Lower leg skin (tissue), 3 donors: ENCODE results near the gene PQBP1.

Experiments used
- CTCF ChIP-seq, 3 donors: fragments of 450-650 bp; IDR thresholded peaks; one replicate each; pipeline ENCODE4 v1.5.1; 2016; ENCODE audit warnings: antibody characterized with exemption in 3 of 3, mild to moderate bottlenecking in 3 of 3, moderate library complexity in 2 of 3
- POLR2A ChIP-seq, 2 donors: fragments of 450-650 bp; IDR thresholded peaks; one replicate each; pipeline ENCODE4 v1.6.1; 2016 to 2017; ENCODE audit warnings: antibody characterized with exemption in 2 of 2, mild to moderate bottlenecking in 1 of 2, moderate library complexity in 1 of 2

- no peak for TF ChIP-seq POLR2A (IDR thresholded peaks at IDR 0.05)
- no peak for TF ChIP-seq CTCF (IDR thresholded peaks at IDR 0.05)
Observed at GRCh38 chrX:48902135-48902534, 4.4 kb downstream of the PQBP1 start.
